IPS-18a (cell line): ENCODE data around the gene EDARADD.
"Not testable (repeated sequence)": the region's sequence is repeated elsewhere in the genome, so short reads cannot be mapped to it uniquely, and the experiment has no call there.

Source experiments
- H3K27ac ChIP-seq: one replicate; pipeline ENCODE4 v1.5.1; 2013; ENCODE audit warnings: low read length
- H3K27me3 ChIP-seq: one replicate; pipeline ENCODE4 v1.6.1; 2013; ENCODE audit warnings: mild to moderate bottlenecking, low read length; ENCODE audit not compliant: control insufficient read depth, insufficient read depth
- H3K36me3 ChIP-seq: one replicate; pipeline ENCODE4 v1.6.1; 2013; ENCODE audit warnings: low read depth, low read length; ENCODE audit not compliant: control insufficient read depth
- H3K4me1 ChIP-seq: one replicate; pipeline ENCODE4 v1.6.1; 2013; ENCODE audit warnings: low read depth, low read length; ENCODE audit not compliant: control insufficient read depth
- H3K4me3 ChIP-seq: one replicate; pipeline ENCODE4 v1.5.1; 2013; ENCODE audit warnings: low read length
- H3K9ac ChIP-seq: one replicate; pipeline ENCODE4 v1.6.1; 2013; ENCODE audit warnings: mild to moderate bottlenecking, low read length, moderate library complexity
- H3K9me3 ChIP-seq: one replicate; pipeline ENCODE4 v1.6.1; 2013; ENCODE audit warnings: low read depth, low read length; ENCODE audit not compliant: control insufficient read depth

EDARADD gene

DNA sequence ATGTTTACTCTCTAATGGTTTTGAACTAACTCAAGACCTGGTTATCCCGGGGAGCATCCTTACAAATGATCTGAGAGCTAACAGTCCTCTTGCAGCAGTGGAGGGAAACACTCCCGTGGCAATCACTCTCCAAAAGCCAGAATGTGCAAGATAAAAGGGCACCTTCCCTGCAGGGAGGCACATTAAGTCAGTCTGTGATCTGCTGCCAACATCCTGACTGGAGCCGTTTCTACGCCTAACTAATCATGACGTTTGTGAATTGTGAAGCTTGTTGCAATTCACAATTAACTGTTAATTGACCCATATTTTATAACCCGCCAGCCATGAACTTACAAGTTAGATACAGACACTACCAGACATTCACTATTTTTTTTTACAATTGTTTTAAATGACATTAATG, 77.6 kb downstream of the EDARADD start:
- Histone ChIP-seq H3K4me3 (no peak overlapping the region), H3K4me1 (peaks cover 20% of the 10 kb centered on the region), H3K9me3 (no peaks in the 10 kb centered on the region), H3K27ac (no peak overlapping the region), H3K36me3 (no peaks in the 10 kb centered on the region), H3K9ac (no peak overlapping the region), H3K27me3 (no peaks in the 10 kb centered on the region)

GRCh38 chr1:236472850-236473788, 79.0 kb downstream of the EDARADD start:
- Histone ChIP-seq H3K4me3 (no peak overlapping the region), H3K27ac (no peak overlapping the region), H3K4me1 (peaks cover 20% of the 10 kb centered on the region), H3K9ac (no peak overlapping the region), H3K9me3 (no peaks in the 10 kb centered on the region), H3K27me3 (no peaks in the 10 kb centered on the region), H3K36me3 (no peaks in the 10 kb centered on the region)

GRCh38 chr1:236476019-236476418, 81.9 kb downstream of the EDARADD start:
- Histone ChIP-seq H3K9ac (no peak overlapping the region), H3K36me3 (no peaks in the 10 kb centered on the region), H3K4me3 (no peak overlapping the region), H3K27me3 (no peaks in the 10 kb centered on the region), H3K27ac (no peak overlapping the region), H3K4me1 (peaks cover 26% of the 10 kb centered on the region), H3K9me3 (no peaks in the 10 kb centered on the region)

DNA sequence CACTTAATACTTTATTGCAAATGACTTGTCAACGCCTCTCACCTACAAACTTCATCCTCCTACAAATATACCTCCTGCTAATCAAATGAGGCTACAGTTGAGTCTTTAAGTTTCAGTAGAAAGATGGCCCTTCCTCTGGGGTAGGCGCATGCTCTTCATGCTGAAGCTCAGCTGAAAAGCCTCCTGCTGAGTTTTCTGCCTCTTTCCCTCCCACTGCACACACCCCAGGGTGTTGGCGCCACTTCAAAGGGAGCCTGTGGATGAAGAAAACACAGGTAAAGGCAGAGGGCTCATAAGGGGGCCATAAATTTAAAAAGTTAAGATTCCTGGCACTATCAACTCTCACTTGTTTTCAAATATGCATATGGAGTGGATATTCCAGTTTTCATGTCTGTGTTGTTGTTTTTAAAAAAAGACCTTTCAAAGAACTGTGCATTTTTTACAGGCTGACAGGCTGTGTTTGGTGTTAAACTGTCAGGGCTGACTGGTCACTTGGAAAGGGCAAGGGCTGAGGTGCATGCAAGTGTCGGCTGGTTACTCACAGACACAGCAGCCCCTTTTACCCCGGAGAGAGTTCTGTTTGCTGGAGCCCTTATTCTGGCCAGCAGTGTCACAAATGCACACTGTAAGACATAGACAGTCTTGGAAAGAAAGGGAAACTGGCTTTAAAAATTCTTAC, 86.8 kb downstream of the EDARADD start:
- no peak overlapping the region for H3K27ac ChIP-seq
- H3K27me3 ChIP-seq = no peaks in the 10 kb centered on the region
- H3K4me1 ChIP-seq = peaks cover 9% of the 10 kb centered on the region
- H3K9ac ChIP-seq = no peak overlapping the region
- H3K4me3 ChIP-seq = no peak overlapping the region
- no peaks in the 10 kb centered on the region for H3K9me3 ChIP-seq
- H3K36me3 ChIP-seq = no peaks in the 10 kb centered on the region

GRCh38 chr1:236484310-236484971, 90.4 kb downstream of the EDARADD start:
- H3K36me3 ChIP-seq = no peaks in the 10 kb centered on the region

GRCh38 chr1:236486356-236487002, 92.4 kb downstream of the EDARADD start:
- Histone ChIP-seq H3K36me3 (no peaks in the 10 kb centered on the region), H3K9ac (no peak overlapping the region), H3K27me3 (no peaks in the 10 kb centered on the region), H3K4me3 (no peak overlapping the region), H3K9me3 (no peaks in the 10 kb centered on the region), H3K27ac (no peak overlapping the region), H3K4me1 (no peaks in the 10 kb centered on the region)

More at GRCh38 chr1:236484310-236484971, 90.4 kb downstream of the EDARADD start:
- Histone ChIP-seq H3K27me3 (no peaks in the 10 kb centered on the region), H3K9me3 (no peaks in the 10 kb centered on the region), H3K9ac (no peak overlapping the region), H3K4me3 (no peak overlapping the region), H3K4me1 (peaks cover 9% of the 10 kb centered on the region), H3K27ac (no peak overlapping the region)

GRCh38 chr1:236489161-236489560, 95.1 kb downstream of the EDARADD start:
- H3K27ac ChIP-seq, H3K4me3 ChIP-seq, H3K27me3 ChIP-seq, H3K9me3 ChIP-seq, H3K36me3 ChIP-seq, H3K9ac ChIP-seq, H3K4me1 ChIP-seq: not testable (repeated sequence)

- H3K9me3 ChIP-seq = no peaks in the 10 kb centered on the region
- H3K27me3 ChIP-seq = no peaks in the 10 kb centered on the region
- no peaks in the 10 kb centered on the region for H3K36me3 ChIP-seq
- H3K27ac ChIP-seq = no peak overlapping the region
- no peak overlapping the region for H3K4me3 ChIP-seq
- no peaks in the 10 kb centered on the region for H3K4me1 ChIP-seq
- H3K9ac ChIP-seq = no peak overlapping the region
Measured at GRCh38 chr1:236489710-236490377, 95.8 kb downstream of the EDARADD start.

DNA sequence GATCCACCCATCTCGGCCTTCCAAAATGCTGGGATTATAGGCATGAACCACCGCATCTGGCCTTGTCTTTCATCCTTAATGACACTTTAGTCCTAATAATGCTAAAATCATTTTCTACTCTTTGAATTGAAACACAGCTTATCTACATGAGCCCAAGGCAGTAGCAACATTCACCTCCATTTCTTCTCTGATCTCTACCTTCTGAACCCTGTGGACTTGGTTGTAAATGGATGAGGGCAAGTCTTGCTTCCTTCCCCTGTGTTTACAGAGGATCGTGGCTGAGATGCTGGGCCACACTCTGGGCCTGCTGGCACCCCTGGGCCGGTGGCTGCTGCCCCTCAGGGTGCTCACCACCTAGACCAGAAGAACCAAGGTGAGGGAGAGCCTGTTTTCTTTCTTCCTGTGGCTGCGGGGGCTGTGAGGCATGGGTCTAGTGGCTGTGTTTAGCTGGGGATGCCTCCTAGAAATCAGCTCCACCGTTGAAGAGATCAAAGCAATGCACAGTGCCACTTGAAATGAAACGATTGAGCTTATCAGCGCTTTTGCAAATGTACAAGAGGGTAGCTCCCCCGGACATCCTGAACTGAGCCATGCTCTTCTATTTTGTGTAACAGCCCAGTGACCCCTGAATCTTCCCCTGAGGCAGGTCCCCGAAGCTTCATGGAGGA, 97.5 kb downstream of the EDARADD start:
- Histone ChIP-seq H3K4me3 (no peak overlapping the region), H3K4me1 (no peaks in the 10 kb centered on the region), H3K36me3 (no peaks in the 10 kb centered on the region), H3K27me3 (no peaks in the 10 kb centered on the region), H3K9ac (no peak overlapping the region), H3K9me3 (no peaks in the 10 kb centered on the region), H3K27ac (no peak overlapping the region)

DNA sequence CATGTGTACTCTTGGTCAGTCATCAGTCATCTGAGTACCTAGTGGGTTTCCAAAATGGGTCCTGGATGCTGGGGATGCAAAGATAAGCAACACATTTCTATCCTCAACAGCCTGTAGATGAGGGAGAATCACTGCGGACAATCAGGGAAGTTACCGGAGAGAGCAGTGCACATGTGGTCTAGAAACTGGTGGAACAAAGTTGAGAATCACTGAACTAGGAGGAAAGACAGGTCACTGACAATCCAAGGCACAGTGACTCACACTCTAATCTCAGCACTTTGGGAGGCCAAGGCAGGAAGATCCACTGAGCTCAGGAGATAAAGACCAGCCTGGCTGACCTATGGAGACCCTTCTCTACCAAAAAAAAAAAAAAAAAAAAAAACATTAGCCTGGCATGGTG, 98.3 kb downstream of the EDARADD start:
- H3K27me3 ChIP-seq = no peaks in the 10 kb centered on the region
- no peak overlapping the region for H3K9ac ChIP-seq
- no peaks in the 10 kb centered on the region for H3K4me1 ChIP-seq
- H3K27ac ChIP-seq = no peak overlapping the region
- H3K36me3 ChIP-seq = no peaks in the 10 kb centered on the region
- no peaks in the 10 kb centered on the region for H3K9me3 ChIP-seq
- H3K4me3 ChIP-seq = no peak overlapping the region
